Epithelial cell of esophagus (primary cell): ENCODE results near the gene TRMT6.

Experiments used
- DNase-seq: peaks from one replicate; pipeline ENCODE4 v3.0.0; 2010; ENCODE audit warnings: low read depth
- H3K4me3 ChIP-seq: 2 replicates; pipeline ENCODE4 v1.5.1; 2011; ENCODE audit warnings: mild to moderate bottlenecking, low read length, control low read depth
- TF ChIP-seq, protein P1 (sequence below): IDR thresholded peaks from 2 replicates; pipeline ENCODE4 v1.5.1; 2011; ENCODE audit warnings: low read depth, mild to moderate bottlenecking, low read length, control low read depth, inconsistent platforms; ENCODE audit not compliant: insufficient read depth; ENCODE audit errors: missing control alignments

Gene TRMT6

DNA sequence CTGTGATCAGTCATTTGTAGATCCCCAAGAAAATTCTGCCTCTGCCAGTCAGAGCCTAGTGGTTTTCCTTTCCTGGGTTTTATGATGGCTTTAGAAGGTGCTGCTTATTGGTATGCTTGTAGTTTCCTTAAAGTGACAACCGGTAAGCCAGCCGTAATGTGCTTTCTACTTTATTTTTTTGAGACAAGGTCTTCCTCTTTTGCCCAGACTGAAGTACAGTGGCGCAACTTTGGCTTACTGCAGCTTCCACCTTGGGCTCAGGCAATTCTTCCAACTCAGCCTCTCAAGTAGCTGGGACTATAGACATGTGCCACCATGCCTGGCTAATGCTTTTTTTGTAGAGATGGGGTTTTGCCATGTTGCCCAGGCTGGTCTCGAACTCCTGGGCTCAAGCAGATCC lies 23.6 kb upstream of the TRMT6 start:
- DNase-seq = peak; percentile 13
- H3K4me3 ChIP-seq = no peak overlapping the region
- TF ChIP-seq, protein P1, sequence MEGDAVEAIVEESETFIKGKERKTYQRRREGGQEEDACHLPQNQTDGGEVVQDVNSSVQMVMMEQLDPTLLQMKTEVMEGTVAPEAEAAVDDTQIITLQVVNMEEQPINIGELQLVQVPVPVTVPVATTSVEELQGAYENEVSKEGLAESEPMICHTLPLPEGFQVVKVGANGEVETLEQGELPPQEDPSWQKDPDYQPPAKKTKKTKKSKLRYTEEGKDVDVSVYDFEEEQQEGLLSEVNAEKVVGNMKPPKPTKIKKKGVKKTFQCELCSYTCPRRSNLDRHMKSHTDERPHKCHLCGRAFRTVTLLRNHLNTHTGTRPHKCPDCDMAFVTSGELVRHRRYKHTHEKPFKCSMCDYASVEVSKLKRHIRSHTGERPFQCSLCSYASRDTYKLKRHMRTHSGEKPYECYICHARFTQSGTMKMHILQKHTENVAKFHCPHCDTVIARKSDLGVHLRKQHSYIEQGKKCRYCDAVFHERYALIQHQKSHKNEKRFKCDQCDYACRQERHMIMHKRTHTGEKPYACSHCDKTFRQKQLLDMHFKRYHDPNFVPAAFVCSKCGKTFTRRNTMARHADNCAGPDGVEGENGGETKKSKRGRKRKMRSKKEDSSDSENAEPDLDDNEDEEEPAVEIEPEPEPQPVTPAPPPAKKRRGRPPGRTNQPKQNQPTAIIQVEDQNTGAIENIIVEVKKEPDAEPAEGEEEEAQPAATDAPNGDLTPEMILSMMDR = no peak

DNA sequence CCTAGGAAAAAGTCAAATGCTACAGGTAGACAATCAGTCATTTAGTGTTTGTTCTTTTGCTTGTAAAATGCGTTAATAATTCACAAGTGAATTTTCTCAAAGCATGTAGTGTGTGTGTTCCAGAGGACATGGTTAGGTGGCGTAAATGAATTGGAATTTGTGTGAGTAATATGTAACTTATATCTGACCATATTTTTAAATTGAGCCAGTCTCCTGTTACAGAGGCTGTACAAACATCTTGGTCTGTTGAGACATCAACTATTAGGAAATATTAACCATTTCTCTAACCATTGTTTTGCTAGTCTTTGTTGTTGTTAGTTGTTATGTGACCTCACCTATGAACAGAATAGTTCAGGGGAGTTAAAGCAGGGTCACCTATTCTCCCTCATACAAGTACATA lies 22.8 kb upstream of the TRMT6 start:
- peak; percentile 93 for DNase-seq
- H3K4me3 ChIP-seq = no peak overlapping the region
- TF ChIP-seq, protein P1 = no peak

DNA sequence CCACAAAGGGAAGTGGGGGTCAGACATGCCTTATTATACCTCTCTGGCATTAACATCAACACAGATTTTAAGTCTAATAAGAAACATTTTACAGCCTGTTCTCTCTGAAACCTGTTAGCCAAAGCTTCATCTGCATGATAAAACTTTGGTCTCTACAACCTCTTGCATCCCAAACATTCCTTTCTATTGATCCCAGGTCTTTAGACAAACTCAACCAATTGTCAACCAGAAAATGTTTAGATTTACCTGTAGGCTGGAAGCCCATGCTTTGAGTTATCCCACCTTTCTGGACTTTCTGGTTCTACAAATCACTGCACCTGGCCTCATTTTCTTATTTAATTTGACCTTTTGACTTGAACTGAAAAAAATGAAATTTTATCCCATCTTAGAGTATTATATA lies 20.9 kb upstream of the TRMT6 start:
- no peak overlapping the region for H3K4me3 ChIP-seq
- no peak for DNase-seq
- TF ChIP-seq, protein P1 = no peak

DNA sequence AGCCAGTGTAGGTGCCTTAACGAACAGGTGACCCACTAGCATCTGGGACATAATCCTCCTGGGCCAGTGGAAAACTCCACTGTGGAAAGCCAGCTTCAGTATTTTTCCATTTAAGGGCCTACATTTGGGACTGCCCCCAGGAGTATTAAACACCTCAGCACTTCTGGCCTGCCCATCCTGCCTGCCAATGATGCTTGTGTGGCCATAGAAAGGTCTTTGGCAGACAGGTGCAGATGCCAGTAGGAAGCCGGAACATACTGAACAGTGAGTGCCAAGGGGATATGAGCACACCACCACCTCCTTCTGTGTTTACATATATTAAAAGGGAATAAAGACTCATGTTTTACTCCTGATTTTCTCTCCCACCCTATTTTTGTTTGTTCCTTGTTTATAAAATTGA lies 20.0 kb upstream of the TRMT6 start:
- DNase-seq = no peak
- H3K4me3 ChIP-seq = no peak overlapping the region
- TF ChIP-seq, protein P1 = no peak

DNA sequence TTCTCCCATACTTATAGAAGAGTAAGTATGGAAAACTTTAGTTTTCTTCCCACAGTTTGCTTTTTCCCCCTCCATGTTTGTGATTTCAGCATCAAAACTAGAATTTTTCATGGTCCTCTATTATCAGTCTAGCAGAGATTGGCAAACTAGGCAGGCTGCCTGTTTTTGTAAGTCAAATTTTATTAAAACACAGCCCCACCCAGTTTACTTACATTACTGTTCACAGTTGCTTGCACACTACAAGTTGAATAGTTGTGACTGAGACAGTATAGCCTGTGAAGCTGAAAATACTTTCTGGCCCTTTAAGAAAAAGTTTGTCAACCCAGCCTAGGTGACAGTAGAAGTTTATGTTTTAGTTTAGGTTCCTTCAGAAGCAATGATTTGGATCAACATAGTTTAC lies 19.6 kb upstream of the TRMT6 start:
- no peak for DNase-seq
- TF ChIP-seq, protein P1 = no peak

DNA sequence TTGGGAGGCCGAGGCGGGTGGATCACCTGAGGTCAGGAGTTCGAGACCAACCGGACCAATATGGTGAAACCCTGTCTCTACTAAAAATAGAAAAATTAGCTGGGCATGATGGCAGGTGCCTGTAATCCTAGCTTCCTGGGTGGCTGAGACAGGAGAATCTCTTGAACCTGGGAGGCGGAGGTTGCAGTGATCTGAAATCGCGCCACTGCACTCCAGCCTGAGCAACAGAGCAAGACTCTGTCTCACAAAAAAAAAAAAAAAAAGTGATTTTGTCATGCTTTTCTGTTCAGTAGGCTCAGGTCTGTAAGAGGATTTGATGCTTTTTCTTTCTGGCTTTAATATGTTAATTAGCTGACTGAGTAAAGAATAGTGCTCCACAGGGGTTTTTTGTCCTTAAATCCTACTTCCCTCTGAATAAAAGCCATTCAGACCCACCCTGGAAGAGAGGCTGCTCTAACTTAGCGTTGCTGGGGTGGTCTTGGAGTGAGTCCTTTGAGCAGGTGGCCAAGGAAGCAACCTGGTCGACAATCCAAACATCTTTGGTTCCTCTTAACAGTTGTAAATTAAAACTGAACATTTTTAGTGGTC lies 19.1 kb upstream of the TRMT6 start:
- no peak overlapping the region for H3K4me3 ChIP-seq
- TF ChIP-seq, protein P1 = no peak
- DNase-seq = no peak

More for the DNA sequence above, 19.6 kb upstream of the TRMT6 start:
- H3K4me3 ChIP-seq = no peak overlapping the region

DNA sequence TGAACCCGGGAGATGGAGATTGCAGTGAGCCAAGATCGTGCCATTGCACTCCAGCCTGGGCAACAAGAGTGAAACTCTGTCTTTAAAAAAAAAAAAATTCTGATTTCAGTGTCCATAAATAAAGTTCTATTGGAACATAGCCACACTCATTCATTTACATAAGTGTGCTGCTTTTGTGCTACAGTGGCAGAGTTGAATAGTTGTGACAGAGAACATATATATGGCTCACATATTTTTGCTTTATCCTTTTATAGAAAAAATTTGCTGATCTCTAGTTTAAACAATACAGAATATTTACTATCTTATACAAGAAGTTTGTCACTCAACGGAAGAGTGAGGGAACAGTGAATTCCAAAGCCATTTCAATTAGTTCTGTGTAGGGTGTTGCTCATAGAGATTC lies 18.1 kb upstream of the TRMT6 start:
- TF ChIP-seq, protein P1 = no peak
- H3K4me3 ChIP-seq = no peak overlapping the region
- DNase-seq = no peak
